ENCODE measurements around the gene LRRC45. TPM values are rescaled to one million over a fixed set of nuclear protein-coding genes. Genes with fewer than 3 reads are reported as not detected.

The LRRC45 gene
- total and polyA plus RNA-seq, 2 donors (not counting 1 experiment from before 2014, with no cell fraction given), result 2.3 to 9.9 TPM

DNA sequence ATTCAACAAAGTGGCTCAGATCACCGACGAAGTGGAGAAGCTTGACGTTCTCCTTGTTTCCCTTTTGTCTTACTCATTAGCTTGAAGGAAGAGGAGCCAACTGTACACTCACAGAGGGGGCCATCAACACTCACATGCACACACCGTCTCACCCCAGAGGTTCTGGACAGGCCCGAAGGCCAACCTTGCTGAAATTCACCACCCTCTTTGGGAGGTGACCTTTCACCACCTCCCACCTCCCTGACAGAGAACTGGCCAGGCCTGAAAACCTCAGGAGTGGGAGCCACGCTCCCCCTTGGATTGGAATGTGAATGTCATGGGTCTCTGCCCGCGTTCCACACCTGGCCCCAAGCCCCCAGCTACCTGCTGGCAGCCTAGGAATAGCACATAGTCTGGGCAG is 12.4 kb downstream of the LRRC45 start:
- Histone ChIP-seq H3K9me3 (ENCODE audit: control insufficient read depth, insufficient read depth, low read depth, low read length) (no peaks in the 10 kb centered on the region), H4K20me1 (ENCODE audit: control insufficient read depth, extremely low read depth, insufficient read depth, low read length) (no peaks in the 10 kb centered on the region), H3K4me3 (replicated peaks in 1 of 4; ENCODE audit: control extremely low read depth in 1 of 4, insufficient read depth in 1 of 4, low read depth in 3 of 4, low read length in 4 of 4) (no peak overlapping the region), H2AFZ (ENCODE audit: low read length) (no peak overlapping the region), H3K4me1 (ENCODE audit: control insufficient read depth, extremely low read depth, insufficient read depth, low read length) (peaks cover 4% of the 10 kb centered on the region), H3K27me3 (ENCODE audit: control insufficient read depth, insufficient read depth, low read length) (no peaks in the 10 kb centered on the region), H3K36me3 (ENCODE audit: control insufficient read depth, insufficient read depth, low read length) (no peaks in the 10 kb centered on the region), H3K79me2 (ENCODE audit: control insufficient read depth, insufficient read depth, low read length) (no peaks in the 10 kb centered on the region), H3K27ac (ENCODE audit: insufficient read depth, low read length) (no peak overlapping the region), H3K9ac (ENCODE audit: insufficient read depth, low read length) (no peak overlapping the region), H3K4me2 (ENCODE audit: extremely low read depth, insufficient read depth, low read length) (no peak overlapping the region)
- TF ChIP-seq, protein P1, sequence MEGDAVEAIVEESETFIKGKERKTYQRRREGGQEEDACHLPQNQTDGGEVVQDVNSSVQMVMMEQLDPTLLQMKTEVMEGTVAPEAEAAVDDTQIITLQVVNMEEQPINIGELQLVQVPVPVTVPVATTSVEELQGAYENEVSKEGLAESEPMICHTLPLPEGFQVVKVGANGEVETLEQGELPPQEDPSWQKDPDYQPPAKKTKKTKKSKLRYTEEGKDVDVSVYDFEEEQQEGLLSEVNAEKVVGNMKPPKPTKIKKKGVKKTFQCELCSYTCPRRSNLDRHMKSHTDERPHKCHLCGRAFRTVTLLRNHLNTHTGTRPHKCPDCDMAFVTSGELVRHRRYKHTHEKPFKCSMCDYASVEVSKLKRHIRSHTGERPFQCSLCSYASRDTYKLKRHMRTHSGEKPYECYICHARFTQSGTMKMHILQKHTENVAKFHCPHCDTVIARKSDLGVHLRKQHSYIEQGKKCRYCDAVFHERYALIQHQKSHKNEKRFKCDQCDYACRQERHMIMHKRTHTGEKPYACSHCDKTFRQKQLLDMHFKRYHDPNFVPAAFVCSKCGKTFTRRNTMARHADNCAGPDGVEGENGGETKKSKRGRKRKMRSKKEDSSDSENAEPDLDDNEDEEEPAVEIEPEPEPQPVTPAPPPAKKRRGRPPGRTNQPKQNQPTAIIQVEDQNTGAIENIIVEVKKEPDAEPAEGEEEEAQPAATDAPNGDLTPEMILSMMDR (conservative IDR thresholded peaks at IDR 0.05 in 1 of 2, IDR thresholded peaks at IDR 0.05 in 1 of 2; ENCODE audit: low read depth in 1 of 2, low read length in 2 of 2), result no peak
- TF ChIP-seq EZH2 (IDR thresholded peaks at IDR 0.05; ENCODE audit: low read length, missing control alignments), result no peak
- no peak for DNase-seq (ENCODE audit: low read depth in 2 of 2)

DNA sequence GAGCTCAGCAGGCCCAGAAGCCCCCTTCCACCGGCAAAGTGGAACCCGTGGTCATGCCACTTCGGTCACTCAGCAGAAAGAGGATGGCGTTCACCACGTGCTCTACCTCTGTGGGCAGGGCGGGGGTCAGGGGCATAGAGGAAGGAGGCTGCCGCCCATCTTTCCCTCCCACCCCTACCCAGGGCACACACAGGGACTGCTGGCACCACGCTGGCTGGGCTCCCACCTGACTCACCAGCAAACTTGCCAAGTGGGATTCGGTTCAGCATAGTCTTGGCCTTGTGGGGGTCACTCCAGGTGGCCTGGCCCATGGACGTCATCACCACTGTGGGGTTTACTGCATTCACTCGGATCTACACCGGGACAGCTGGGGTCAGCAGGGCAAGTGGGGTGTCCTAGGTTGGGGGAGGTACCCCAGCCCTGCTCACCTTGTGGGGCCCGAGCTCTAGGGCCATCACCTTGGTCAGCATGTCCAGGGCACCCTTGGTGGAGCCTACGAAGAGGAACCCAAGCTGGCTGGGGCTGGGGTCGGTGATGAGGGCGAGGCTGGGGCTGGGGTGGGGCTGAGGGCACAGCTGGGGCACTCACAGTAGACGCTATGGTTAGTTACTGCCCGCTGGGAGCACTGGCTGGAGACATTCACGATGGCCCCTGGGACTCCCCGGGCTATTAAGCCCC is 13.0 kb downstream of the LRRC45 start:
- no peaks in the 10 kb centered on the region for H3K36me3 ChIP-seq (ENCODE audit: control insufficient read depth, insufficient read depth, low read length)
- no peaks in the 10 kb centered on the region for H3K27me3 ChIP-seq (ENCODE audit: control insufficient read depth, insufficient read depth, low read length)
- peak overlapping the region in 3 of 4 experiments; percentile 67 to 71 (median 70) for H3K4me3 ChIP-seq (replicated peaks in 1 of 4; ENCODE audit: control extremely low read depth in 1 of 4, insufficient read depth in 1 of 4, low read depth in 3 of 4, low read length in 4 of 4)
- no peak overlapping the region for H2AFZ ChIP-seq (ENCODE audit: low read length)
- peak overlapping the region; percentile 78 for H3K27ac ChIP-seq (ENCODE audit: insufficient read depth, low read length)
- H4K20me1 ChIP-seq (ENCODE audit: control insufficient read depth, extremely low read depth, insufficient read depth, low read length), result no peaks in the 10 kb centered on the region
- no peak for DNase-seq (ENCODE audit: low read depth in 2 of 2)
- H3K9me3 ChIP-seq (ENCODE audit: control insufficient read depth, insufficient read depth, low read depth, low read length), result no peaks in the 10 kb centered on the region
- TF ChIP-seq EZH2 (IDR thresholded peaks at IDR 0.05; ENCODE audit: low read length, missing control alignments), result no peak
- TF ChIP-seq, protein P1 (conservative IDR thresholded peaks at IDR 0.05 in 1 of 2, IDR thresholded peaks at IDR 0.05 in 1 of 2; ENCODE audit: low read depth in 1 of 2, low read length in 2 of 2), result no peak
- no peaks in the 10 kb centered on the region for H3K79me2 ChIP-seq (ENCODE audit: control insufficient read depth, insufficient read depth, low read length)
- H3K4me2 ChIP-seq (ENCODE audit: extremely low read depth, insufficient read depth, low read length), result peak overlapping the region; percentile 80
- no peak overlapping the region for H3K9ac ChIP-seq (ENCODE audit: insufficient read depth, low read length)
- H3K4me1 ChIP-seq (ENCODE audit: control insufficient read depth, extremely low read depth, insufficient read depth, low read length), result peaks cover 4% of the 10 kb centered on the region

DNA sequence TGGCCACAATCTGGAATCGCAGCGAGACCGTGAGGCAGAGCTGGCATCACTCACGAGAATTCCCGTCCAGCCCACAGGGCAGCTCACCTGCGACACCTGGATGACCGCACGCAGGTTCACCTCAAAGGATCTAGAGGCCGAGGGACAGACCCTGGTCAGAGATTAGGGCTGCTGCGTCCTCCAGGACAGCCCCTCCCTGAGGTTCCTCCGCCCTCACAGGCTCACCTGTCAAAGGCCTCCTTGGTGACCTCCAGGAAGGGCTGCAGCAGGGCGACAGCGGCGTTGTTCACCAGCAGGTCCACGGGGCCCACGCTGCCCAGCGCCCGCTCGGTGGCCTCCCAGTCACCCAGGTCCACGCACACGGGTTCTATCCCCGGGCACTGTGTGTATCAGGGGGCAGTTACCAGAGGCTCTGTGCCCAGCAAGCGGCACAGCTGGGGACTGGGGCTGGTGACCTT is 13.6 kb downstream of the LRRC45 start:
- Histone ChIP-seq H3K9ac (ENCODE audit: insufficient read depth, low read length) (peak overlapping the region; percentile 71), H3K4me3 (replicated peaks in 1 of 4; ENCODE audit: control extremely low read depth in 1 of 4, insufficient read depth in 1 of 4, low read depth in 3 of 4, low read length in 4 of 4) (peak overlapping the region; percentile 67 to 83 (median 70)), H3K4me1 (ENCODE audit: control insufficient read depth, extremely low read depth, insufficient read depth, low read length) (peaks cover 4% of the 10 kb centered on the region), H3K79me2 (ENCODE audit: control insufficient read depth, insufficient read depth, low read length) (no peaks in the 10 kb centered on the region), H3K27me3 (ENCODE audit: control insufficient read depth, insufficient read depth, low read length) (no peaks in the 10 kb centered on the region), H4K20me1 (ENCODE audit: control insufficient read depth, extremely low read depth, insufficient read depth, low read length) (no peaks in the 10 kb centered on the region), H3K36me3 (ENCODE audit: control insufficient read depth, insufficient read depth, low read length) (no peaks in the 10 kb centered on the region), H3K27ac (ENCODE audit: insufficient read depth, low read length) (peak overlapping the region; percentile 78), H2AFZ (ENCODE audit: low read length) (peak overlapping the region; percentile 35), H3K9me3 (ENCODE audit: control insufficient read depth, insufficient read depth, low read depth, low read length) (no peaks in the 10 kb centered on the region), H3K4me2 (ENCODE audit: extremely low read depth, insufficient read depth, low read length) (peak overlapping the region; percentile 80)
- TF ChIP-seq, protein P1 (conservative IDR thresholded peaks at IDR 0.05 in 1 of 2, IDR thresholded peaks at IDR 0.05 in 1 of 2; ENCODE audit: low read depth in 1 of 2, low read length in 2 of 2), result no peak
- no peak for TF ChIP-seq EZH2 (IDR thresholded peaks at IDR 0.05; ENCODE audit: low read length, missing control alignments)
- no peak for DNase-seq (ENCODE audit: low read depth in 2 of 2)
